ENCODE data around the gene PTGES3. TPM values are rescaled to one million over a fixed set of nuclear protein-coding genes. Genes with fewer than 3 reads are reported as not detected.

PTGES3 gene
- total and polyA plus RNA-seq, 10 donors: 80.6 to 163 (median 130) TPM

DNA sequence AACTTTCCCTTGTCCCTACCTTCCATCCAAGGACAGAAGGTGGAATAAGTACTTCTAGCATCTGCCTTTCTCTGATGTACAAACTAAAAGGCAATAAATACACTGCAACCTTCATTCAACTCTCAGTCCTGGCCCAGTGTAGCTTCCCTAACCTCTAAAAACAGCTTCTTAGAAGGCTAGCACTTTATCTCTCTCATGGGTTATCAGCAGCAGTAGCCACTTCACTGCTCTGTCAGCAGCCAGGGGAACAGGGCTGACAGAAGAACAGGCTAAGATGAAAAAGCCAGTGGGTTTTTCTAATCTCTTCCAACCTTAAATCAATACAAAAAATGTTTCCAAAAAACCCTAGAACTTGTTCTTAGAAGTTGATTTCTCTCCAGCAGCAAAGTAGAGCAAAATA lies 71.2 kb downstream of the PTGES3 start:
- Histone ChIP-seq H3K36me3 (peaks cover 9 to 100% (median 72%) of the 10 kb centered on the region in 6 donors), H3K4me1 (peaks cover 0 to 61% (median 39%) of the 10 kb centered on the region in 6 donors), H3K27ac (no peak overlapping the region), H3K4me3 (no peak overlapping the region), H3K9me3 (no peaks in the 10 kb centered on the region), H3K27me3 (replicated peaks in 1 of 7) (no peaks in the 10 kb centered on the region)
- no peak for DNase-seq
- TF ChIP-seq POLR2A (IDR thresholded peaks at IDR 0.05) (no peak), POLR2AphosphoS5 (IDR thresholded peaks at IDR 0.05) (no peak)
- TF ChIP-seq, protein P1, sequence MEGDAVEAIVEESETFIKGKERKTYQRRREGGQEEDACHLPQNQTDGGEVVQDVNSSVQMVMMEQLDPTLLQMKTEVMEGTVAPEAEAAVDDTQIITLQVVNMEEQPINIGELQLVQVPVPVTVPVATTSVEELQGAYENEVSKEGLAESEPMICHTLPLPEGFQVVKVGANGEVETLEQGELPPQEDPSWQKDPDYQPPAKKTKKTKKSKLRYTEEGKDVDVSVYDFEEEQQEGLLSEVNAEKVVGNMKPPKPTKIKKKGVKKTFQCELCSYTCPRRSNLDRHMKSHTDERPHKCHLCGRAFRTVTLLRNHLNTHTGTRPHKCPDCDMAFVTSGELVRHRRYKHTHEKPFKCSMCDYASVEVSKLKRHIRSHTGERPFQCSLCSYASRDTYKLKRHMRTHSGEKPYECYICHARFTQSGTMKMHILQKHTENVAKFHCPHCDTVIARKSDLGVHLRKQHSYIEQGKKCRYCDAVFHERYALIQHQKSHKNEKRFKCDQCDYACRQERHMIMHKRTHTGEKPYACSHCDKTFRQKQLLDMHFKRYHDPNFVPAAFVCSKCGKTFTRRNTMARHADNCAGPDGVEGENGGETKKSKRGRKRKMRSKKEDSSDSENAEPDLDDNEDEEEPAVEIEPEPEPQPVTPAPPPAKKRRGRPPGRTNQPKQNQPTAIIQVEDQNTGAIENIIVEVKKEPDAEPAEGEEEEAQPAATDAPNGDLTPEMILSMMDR (IDR thresholded peaks at IDR 0.05 in 8 of 11, conservative IDR thresholded peaks at IDR 0.05 in 3 of 11): no peak
- intact Hi-C loops (cut with DNase I; ENCODE audit: low total_unique reads): no loop called here

DNA sequence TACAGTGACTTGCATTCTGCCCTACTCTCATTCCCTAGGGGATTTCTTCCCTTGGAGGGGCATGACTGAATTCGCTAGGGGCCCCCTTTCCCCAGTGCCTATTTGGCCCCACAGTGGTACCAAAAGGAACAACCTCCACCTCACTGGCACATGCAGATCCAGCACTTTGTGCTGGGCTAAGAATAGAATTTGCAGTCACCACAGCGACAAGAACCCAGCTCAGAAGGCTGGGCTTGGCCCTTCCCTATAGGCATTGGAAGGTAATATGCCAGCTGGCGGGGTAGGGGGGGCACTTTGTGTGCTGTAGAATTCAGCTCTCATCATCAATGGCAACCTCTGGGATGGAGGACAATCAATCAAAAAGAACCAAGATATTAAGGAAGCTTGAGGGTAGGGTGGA lies 71.8 kb downstream of the PTGES3 start:
- Histone ChIP-seq H3K4me1 (peaks cover 0 to 61% (median 34%) of the 10 kb centered on the region in 6 donors), H3K27me3 (replicated peaks in 1 of 7) (no peaks in the 10 kb centered on the region), H3K9me3 (no peaks in the 10 kb centered on the region), H3K27ac (no peak overlapping the region), H3K36me3 (peaks cover 9 to 100% (median 79%) of the 10 kb centered on the region in 6 donors), H3K4me3 (no peak overlapping the region)
- WGBS, 5 donors: 84 to 96% (median 93%) methylated on average over 3 of the region's 3 CpGs
- TF ChIP-seq, protein P1 (IDR thresholded peaks at IDR 0.05 in 8 of 11, conservative IDR thresholded peaks at IDR 0.05 in 3 of 11): no peak
- no peak for TF ChIP-seq POLR2AphosphoS5 (IDR thresholded peaks at IDR 0.05)
- TF ChIP-seq POLR2A (IDR thresholded peaks at IDR 0.05): no peak
- intact Hi-C loops (cut with DNase I; ENCODE audit: low total_unique reads): no loop called here
- DNase-seq: no peak

DNA sequence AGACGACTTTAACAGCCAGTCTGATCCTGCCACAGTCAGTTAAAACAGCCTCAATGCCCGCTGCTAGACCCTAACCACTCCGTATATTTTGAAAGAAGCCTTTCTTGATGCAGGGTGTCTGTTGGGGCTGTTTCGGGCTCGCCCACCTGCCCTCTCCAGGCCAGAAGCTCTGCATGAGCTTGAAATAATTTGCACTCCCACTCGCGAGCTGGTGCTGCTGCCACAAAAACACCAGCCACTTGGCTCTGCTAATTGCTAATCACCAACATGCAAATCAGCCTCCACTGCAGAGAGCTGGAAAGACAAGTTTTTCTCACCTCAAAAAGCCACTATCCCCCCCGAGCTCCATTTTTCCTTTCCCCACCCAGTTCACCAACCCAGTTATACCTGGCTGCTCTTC lies 73.5 kb downstream of the PTGES3 start:
- Histone ChIP-seq H3K4me1 (peaks cover 0 to 54% (median 19%) of the 10 kb centered on the region in 6 donors), H3K9me3 (no peaks in the 10 kb centered on the region), H3K36me3 (peaks cover 9 to 100% (median 88%) of the 10 kb centered on the region in 6 donors), H3K4me3 (no peak overlapping the region), H3K27me3 (replicated peaks in 1 of 7) (no peaks in the 10 kb centered on the region), H3K27ac (no peak overlapping the region)
- no peak for DNase-seq
- intact Hi-C loops (cut with DNase I; ENCODE audit: low total_unique reads): no loop called here
- TF ChIP-seq, protein P1 (IDR thresholded peaks at IDR 0.05 in 8 of 11, conservative IDR thresholded peaks at IDR 0.05 in 3 of 11): no peak
- peak in 1 of 3 donors; percentile 9 for TF ChIP-seq POLR2AphosphoS5 (IDR thresholded peaks at IDR 0.05)
- 75 to 92% (median 83%) methylated on average over 8 of the region's 8 CpGs for WGBS, 5 donors

Small RNA genes lying within 50 kb of the gene (small RNA-seq; reads per million reads assigned to genes)
- gene RN7SL809P (0 reads per million in 4 donors), gene SNORD59A (10,318 to 17,698 (median 15,211) reads per million in 4 donors)

Other genes starting within 250 kb of the PTGES3 start
- 10 to 100 TPM in 6 of 7 donors, 1 to 10 TPM in 1; 9.9 to 17.7 (median 13.3) TPM for gene TIMELESS, start 238.9 kb downstream of the PTGES3 start, total RNA-seq
- 10 to 100 TPM; 10.0 to 10.7 (median 10.5) TPM for gene TIMELESS, start 238.9 kb downstream of the PTGES3 start, polyA plus RNA-seq
- gene MIP, start 233.6 kb downstream of the PTGES3 start, total RNA-seq: under 1 TPM in 1 of 7 donors, not detected in 6; 0.52 TPM
- gene MIP, start 233.6 kb downstream of the PTGES3 start, polyA plus RNA-seq: under 1 TPM in 2 of 3 donors, not detected in 1; 0.07 to 0.14 TPM
- gene SPRYD4, start 219.7 kb downstream of the PTGES3 start, total RNA-seq: 1 to 10 TPM; 2.8 to 4.9 (median 4.2) TPM
- 1 to 10 TPM; 1.4 to 2.5 (median 1.8) TPM for gene SPRYD4, start 219.7 kb downstream of the PTGES3 start, polyA plus RNA-seq
- 1 to 10 TPM in 6 of 7 donors, under 1 TPM in 1; 0.83 to 2.4 (median 1.7) TPM for gene GLS2, start 200.1 kb downstream of the PTGES3 start, total RNA-seq
- 1 to 10 TPM; 1.1 to 2.2 (median 1.7) TPM for gene GLS2, start 200.1 kb downstream of the PTGES3 start, polyA plus RNA-seq
- 10 to 100 TPM; 24.8 to 65.4 (median 27.2) TPM for gene RBMS2, start 166.5 kb downstream of the PTGES3 start, total RNA-seq
- gene RBMS2, start 166.5 kb downstream of the PTGES3 start, polyA plus RNA-seq: 1 to 10 TPM; 3.0 to 7.7 (median 3.3) TPM
- 100 to 1,000 TPM; 140 to 238 (median 166) TPM for gene BAZ2A, start 58.0 kb downstream of the PTGES3 start, total RNA-seq
- gene BAZ2A, start 58.0 kb downstream of the PTGES3 start, polyA plus RNA-seq: 10 to 100 TPM in 2 of 3 donors, 1 to 10 TPM in 1; 8.8 to 42.5 (median 12.5) TPM
- 100 to 1,000 TPM; 262 to 375 (median 339) TPM for gene ATP5F1B, start 42.3 kb downstream of the PTGES3 start, total RNA-seq
- 100 to 1,000 TPM; 223 to 272 (median 240) TPM for gene ATP5F1B, start 42.3 kb downstream of the PTGES3 start, polyA plus RNA-seq
- 100 to 1,000 TPM; 535 to 885 (median 701) TPM for gene NACA, start 37.0 kb upstream of the PTGES3 start, total RNA-seq
- 1,000 to 10,000 TPM; 1,928 to 3,231 (median 2,748) TPM for gene NACA, start 37.0 kb upstream of the PTGES3 start, polyA plus RNA-seq
- 10 to 100 TPM; 10.1 to 23.0 (median 11.4) TPM for gene PRIM1, start 64.0 kb upstream of the PTGES3 start, total RNA-seq
- 10 to 100 TPM in 1 of 3 donors, 1 to 10 TPM in 2; 5.2 to 10.0 (median 8.1) TPM for gene PRIM1, start 64.0 kb upstream of the PTGES3 start, polyA plus RNA-seq
- gene HSD17B6, start 75.0 kb upstream of the PTGES3 start, total RNA-seq: 10 to 100 TPM; 13.7 to 93.4 (median 61.5) TPM
- 10 to 100 TPM in 2 of 3 donors, 1 to 10 TPM in 1; 6.4 to 40.0 (median 13.3) TPM for gene HSD17B6, start 75.0 kb upstream of the PTGES3 start, polyA plus RNA-seq
- under 1 TPM in 1 of 7 donors, not detected in 6; 0.51 TPM for gene SDR9C7, start 246.1 kb upstream of the PTGES3 start, total RNA-seq
- gene SDR9C7, start 246.1 kb upstream of the PTGES3 start, polyA plus RNA-seq: under 1 TPM in 2 of 3 donors, not detected in 1; 0.03 to 0.04 TPM